ENCODE results near the gene ADORA2B.

The ADORA2B gene

GRCh38 chr17:15999141-15999973, 54.4 kb downstream of the ADORA2B start, which contains the start of the genes TTC19 and ZSWIM7:
Gene TTC19, plus strand, starts transcription at chr17:15999824. Its CDS starts 25 bp downstream, at chr17:15999849.
Gene ZSWIM7, minus strand, starts transcription at chr17:15999704. Its CDS starts 110 bp downstream, at chr17:15999594.
- peak; percentile 94 for DNase-seq

GRCh38 chr17:15999974-16000827, 55.3 kb downstream of the ADORA2B start:
- DNase-seq, result no peak

DNA sequence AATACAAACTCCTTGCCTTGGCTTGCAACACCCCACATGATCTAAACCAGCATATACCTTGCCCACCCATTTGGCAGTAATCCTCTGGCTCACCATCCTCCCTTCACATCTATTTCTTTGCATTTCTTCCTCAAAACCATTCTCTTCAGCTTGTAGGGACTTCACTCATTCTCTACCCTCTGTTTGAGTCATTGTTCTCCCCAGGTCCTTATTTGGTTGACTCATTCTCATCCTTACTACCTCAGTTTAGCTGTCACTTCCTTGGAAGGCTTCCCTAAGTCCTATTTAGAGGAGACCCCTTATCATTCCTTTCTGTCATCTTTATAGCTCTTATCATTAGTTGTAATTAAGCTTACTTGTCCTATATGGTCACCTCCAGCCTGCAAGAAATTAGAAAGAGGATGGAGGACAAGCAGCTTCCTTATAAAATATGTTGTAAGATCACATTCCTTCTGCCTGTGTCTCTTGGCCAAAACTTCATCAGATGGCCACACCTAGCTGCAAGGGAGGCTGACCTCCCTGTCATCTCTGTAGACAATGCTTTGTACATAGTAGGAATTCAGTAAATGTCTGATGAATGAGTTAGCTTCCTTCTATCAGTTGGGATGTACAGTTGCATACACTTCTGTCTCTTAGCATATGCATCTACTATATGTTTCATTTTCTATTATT, 56.4 kb downstream of the ADORA2B start:
- no peak for DNase-seq

DNA sequence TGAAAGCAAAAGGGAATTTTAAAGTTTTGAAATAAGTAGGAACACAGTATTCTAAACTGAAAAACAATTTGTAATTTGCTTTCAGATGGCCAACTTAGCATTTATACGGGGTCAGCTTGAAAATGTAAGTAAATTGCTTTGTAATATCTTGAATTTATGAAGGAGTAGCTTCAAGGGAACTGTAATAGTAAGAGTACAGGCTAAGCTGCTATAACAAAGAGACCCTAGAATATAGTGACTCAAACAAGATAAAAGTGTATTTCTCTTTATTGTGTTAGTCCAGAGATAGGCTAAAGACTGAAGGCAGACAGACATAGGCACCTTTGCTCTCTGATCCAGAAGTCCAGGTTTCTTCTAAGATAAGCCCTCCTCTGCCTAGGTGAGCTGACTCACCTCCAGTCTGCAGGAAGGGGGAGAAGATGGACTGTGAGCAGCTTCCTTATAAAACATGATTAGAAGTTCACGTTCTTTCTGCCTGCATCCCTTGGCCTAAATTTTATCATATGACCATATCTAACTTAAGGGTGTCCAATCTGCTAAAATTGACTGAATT, 57.9 kb downstream of the ADORA2B start:
- DNase-seq, result no peak

DNA sequence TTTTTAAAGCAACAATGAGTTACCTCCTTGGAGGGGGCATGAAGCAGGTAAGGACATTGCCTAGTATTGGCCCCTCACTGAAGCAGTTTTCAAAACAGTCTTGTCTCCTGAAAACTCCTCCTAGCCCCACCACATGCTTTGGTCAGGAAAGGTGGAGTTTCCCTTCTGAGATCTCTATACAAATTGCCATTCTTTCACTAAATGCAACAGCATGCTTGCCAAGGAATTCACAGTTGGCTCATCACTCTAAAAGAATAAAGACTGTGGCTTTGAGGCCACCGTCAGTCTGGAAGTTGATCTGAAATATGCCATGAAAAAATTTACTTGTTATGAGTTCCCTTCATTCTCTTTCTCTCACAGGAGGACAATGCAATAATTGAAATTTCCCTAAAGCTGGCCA, 58.9 kb downstream of the ADORA2B start:
- no peak for DNase-seq

DNA sequence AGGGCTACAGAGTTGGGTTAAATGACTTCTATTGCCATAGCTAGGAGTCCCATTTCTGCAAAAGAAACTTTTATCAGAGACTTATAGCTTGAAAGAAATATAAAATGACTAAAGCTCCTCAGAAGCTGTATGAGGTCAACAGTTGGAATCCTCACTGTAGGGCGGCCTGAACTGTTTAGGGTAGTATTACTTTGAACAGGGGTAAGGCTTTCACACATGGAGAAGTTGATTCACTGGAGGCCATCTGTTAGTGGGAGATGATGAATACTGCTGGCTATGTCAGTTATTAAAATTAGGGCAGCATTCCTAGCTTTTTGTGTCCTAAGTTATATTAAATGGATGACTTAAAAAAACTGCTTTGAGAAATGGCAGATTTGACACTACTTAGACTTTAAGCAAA, 60.7 kb downstream of the ADORA2B start:
- DNase-seq, result no peak

GRCh38 chr17:16007439-16007838, 62.5 kb downstream of the ADORA2B start:
- DNase-seq, result peak; percentile 12

GRCh38 chr17:16013943-16014407, 69.0 kb downstream of the ADORA2B start:
- no peak for DNase-seq

DNA sequence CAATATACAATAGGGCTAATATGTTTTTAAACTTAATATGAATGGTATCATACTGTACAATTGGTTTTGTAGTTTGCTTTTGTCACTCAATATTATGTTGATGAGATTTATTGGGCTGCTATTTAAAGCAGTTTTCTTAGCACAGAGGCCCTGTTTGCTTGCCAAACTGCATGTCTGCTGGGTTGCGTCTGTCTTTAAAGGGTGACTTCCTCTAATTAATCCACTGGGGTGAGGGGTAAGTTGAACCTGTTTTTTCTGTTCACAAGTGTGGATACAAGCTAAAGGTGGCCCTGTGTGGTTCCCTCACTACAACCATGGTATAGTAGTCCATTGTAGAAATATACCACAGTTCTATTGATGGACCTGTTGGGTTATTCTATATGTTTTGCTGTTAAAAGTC, 74.4 kb downstream of the ADORA2B start:
- DNase-seq, result no peak

GRCh38 chr17:16023881-16024280, 79.0 kb downstream of the ADORA2B start:
- DNase-seq, result no peak

DNA sequence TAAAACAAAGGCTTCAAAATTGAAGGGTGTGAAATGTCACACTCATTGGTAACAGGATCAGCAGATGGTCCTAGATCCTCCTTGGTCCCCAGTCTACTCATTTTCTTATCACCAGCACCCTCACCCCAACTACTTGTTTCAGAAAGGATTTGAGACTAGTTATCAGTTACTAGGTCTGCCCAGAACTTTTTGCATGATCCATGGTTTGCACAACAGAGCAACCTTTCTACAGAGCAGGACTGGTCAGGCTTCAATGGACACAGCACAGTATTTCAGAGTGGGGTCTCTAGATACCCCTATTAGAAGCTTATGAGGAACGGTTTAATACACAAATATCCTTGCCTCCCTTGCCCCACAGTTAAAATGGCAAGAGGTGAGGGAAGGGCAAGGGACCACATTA, 80.3 kb downstream of the ADORA2B start:
- no peak for DNase-seq

Data from stimulated activated CD4-positive, alpha-beta T cell treated with anti-CD3 and anti-CD28 coated beads, Interleukin-1b, Interleukin-23, amount 100 ng/mL, for 48 hours (primary cell).